ENCODE results near the gene SULT1C4. TPM values are rescaled to one million over a fixed set of nuclear protein-coding genes. Genes with fewer than 3 reads are reported as not detected.

SULT1C4 gene
- total RNA-seq, 1 experiment from 2014 or later = not detected

- H3K4me1 ChIP-seq (ENCODE audit: insufficient read depth, low read length, poor library complexity, severe bottlenecking) = no peaks in the 10 kb centered on the region
- H3K9me3 ChIP-seq (ENCODE audit: low read depth, low read length, poor library complexity, severe bottlenecking) = no peaks in the 10 kb centered on the region
- no peak for DNase-seq (ENCODE audit: low spot score)
- BruUV-seq (replicated peaks) = no TSS peak
- H3K27me3 ChIP-seq (replicated peaks; ENCODE audit: insufficient read depth, low read depth, low read length, poor library complexity) = no peaks in the 10 kb centered on the region
- H3K36me3 ChIP-seq (ENCODE audit: insufficient read depth, low read length, poor library complexity, severe bottlenecking) = no peaks in the 10 kb centered on the region
- no peak overlapping the region for H3K4me3 ChIP-seq (ENCODE audit: low read depth, low read length, poor library complexity, severe bottlenecking)
- POLR2A ChIA-PET (ENCODE audit: low non-redundant PET) = no interaction called here
- CTCF ChIA-PET = no interaction called here
- H3K27ac ChIP-seq (ENCODE audit: low read depth, low read length, poor library complexity, severe bottlenecking) = no peak overlapping the region
- intact Hi-C loops (cut with micrococcal nuclease; ENCODE audit: unreplicated experiment) = no loop called here
- TF ChIP-seq EZH2 (IDR thresholded peaks at IDR 0.05; ENCODE audit: borderline replicate concordance, low read depth, low read length, poor library complexity, severe bottlenecking) (no peak), CTCF (conservative IDR thresholded peaks at IDR 0.05; ENCODE audit: low read depth, low read length) (no peak)
Measured at GRCh38 chr2:108418416-108418815, 40.7 kb downstream of the SULT1C4 start.

DNA sequence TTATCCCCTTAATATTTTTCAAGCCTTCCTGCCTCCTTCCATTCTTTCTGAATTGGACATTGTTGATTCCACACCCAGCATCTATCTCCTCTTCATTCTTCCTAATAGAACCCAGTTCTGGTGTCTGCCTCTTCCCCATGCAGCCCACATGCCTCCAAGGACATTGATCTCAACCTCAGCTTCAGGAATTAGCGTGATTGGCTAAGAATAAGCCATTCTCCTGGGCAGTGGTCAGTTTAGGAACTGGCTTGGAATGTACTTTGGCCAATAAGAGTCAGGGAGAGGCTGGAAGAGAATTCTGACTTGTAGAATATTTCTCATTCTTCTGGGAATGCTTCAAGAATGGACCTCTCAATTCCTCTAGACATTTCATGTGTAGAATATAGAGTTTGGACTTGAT lies 45.3 kb downstream of the SULT1C4 start:
- Histone ChIP-seq H3K4me3 (ENCODE audit: low read depth, low read length, poor library complexity, severe bottlenecking) (no peak overlapping the region), H3K9me3 (ENCODE audit: low read depth, low read length, poor library complexity, severe bottlenecking) (no peaks in the 10 kb centered on the region), H3K36me3 (ENCODE audit: insufficient read depth, low read length, poor library complexity, severe bottlenecking) (no peaks in the 10 kb centered on the region), H3K4me1 (ENCODE audit: insufficient read depth, low read length, poor library complexity, severe bottlenecking) (no peaks in the 10 kb centered on the region), H3K27me3 (replicated peaks; ENCODE audit: insufficient read depth, low read depth, low read length, poor library complexity) (no peaks in the 10 kb centered on the region), H3K27ac (ENCODE audit: low read depth, low read length, poor library complexity, severe bottlenecking) (no peak overlapping the region)
- POLR2A ChIA-PET (ENCODE audit: low non-redundant PET) = no interaction called here
- no TSS peak for BruUV-seq (replicated peaks)
- intact Hi-C loops (cut with micrococcal nuclease; ENCODE audit: unreplicated experiment) = no loop called here
- TF ChIP-seq CTCF (conservative IDR thresholded peaks at IDR 0.05; ENCODE audit: low read depth, low read length) (no peak), EZH2 (IDR thresholded peaks at IDR 0.05; ENCODE audit: borderline replicate concordance, low read depth, low read length, poor library complexity, severe bottlenecking) (no peak)
- DNase-seq (ENCODE audit: low spot score) = no peak
- CTCF ChIA-PET = no interaction called here

- no TSS peak for BruUV-seq (replicated peaks)
- POLR2A ChIA-PET (ENCODE audit: low non-redundant PET) = no interaction called here
Measured at GRCh38 chr2:108423502-108424251, 45.9 kb downstream of the SULT1C4 start.

More at GRCh38 chr2:108423502-108424251, 45.9 kb downstream of the SULT1C4 start:
- Histone ChIP-seq H3K4me1 (ENCODE audit: insufficient read depth, low read length, poor library complexity, severe bottlenecking) (no peaks in the 10 kb centered on the region), H3K4me3 (ENCODE audit: low read depth, low read length, poor library complexity, severe bottlenecking) (no peak overlapping the region), H3K27me3 (replicated peaks; ENCODE audit: insufficient read depth, low read depth, low read length, poor library complexity) (no peaks in the 10 kb centered on the region), H3K36me3 (ENCODE audit: insufficient read depth, low read length, poor library complexity, severe bottlenecking) (no peaks in the 10 kb centered on the region), H3K9me3 (ENCODE audit: low read depth, low read length, poor library complexity, severe bottlenecking) (no peaks in the 10 kb centered on the region), H3K27ac (ENCODE audit: low read depth, low read length, poor library complexity, severe bottlenecking) (no peak overlapping the region)
- no peak for TF ChIP-seq CTCF (conservative IDR thresholded peaks at IDR 0.05; ENCODE audit: low read depth, low read length)
- TF ChIP-seq EZH2 (IDR thresholded peaks at IDR 0.05; ENCODE audit: borderline replicate concordance, low read depth, low read length, poor library complexity, severe bottlenecking) = no peak
- CTCF ChIA-PET = no interaction called here
- no peak for DNase-seq (ENCODE audit: low spot score)
- intact Hi-C loops (cut with micrococcal nuclease; ENCODE audit: unreplicated experiment) = no loop called here

Measured in A673 (cell line).